Common myeloid progenitor, CD34-positive (primary cell): ENCODE data around the gene ACSL6.

Experiments
- CTCF ChIA-PET: fragments of 350-600 bp; sonication (Branson Sonifier 250); formaldehyde crosslinking; loops from one replicate; lab custom pipeline; 2021; ENCODE audit warnings: antibody characterized with exemption; lab: Charles Lee
- POLR2A ChIA-PET: fragments of 350-600 bp; sonication (Branson Sonifier 250); formaldehyde crosslinking; loops from one replicate; lab custom pipeline; 2021; ENCODE audit warnings: antibody characterized with exemption; lab: Charles Lee
- DNase-seq, 3 donors: peaks; one replicate each; pipeline versions ENCODE4 v3.0.0 to v3.0.0-alpha.2; 2013
- H3K27ac ChIP-seq, 2 experiments: 1 replicate in 1 of 2; 2 replicates in 1 of 2; pipeline ENCODE4 v1.7.0; 2013; ENCODE audit warnings: inconsistent platforms in 2 of 2, low read length in 2 of 2, mild to moderate bottlenecking in 2 of 2, low read depth in 1 of 2, moderate library complexity in 1 of 2; ENCODE audit not compliant: severe bottlenecking in 2 of 2, insufficient read depth in 1 of 2, poor library complexity in 1 of 2
- H3K27me3 ChIP-seq, 5 experiments: replicated peaks in 2 of 5; 1 replicate in 3 of 5; 2 replicates in 2 of 5; pipeline versions ENCODE4 v1.6.1 to v1.7.0; 2013; ENCODE audit warnings: low read length in 4 of 5, mild to moderate bottlenecking in 2 of 5, moderate library complexity in 2 of 5, inconsistent platforms in 1 of 5; ENCODE audit not compliant: insufficient read depth in 5 of 5, control insufficient read depth in 4 of 5
- H3K36me3 ChIP-seq, 4 experiments: 1 replicate in 2 of 4; 2 replicates in 2 of 4; pipeline versions ENCODE4 v1.6.1 to v1.7.0; 2013; ENCODE audit warnings: low read length in 3 of 4, control low read depth in 1 of 4, mild to moderate bottlenecking in 1 of 4; ENCODE audit not compliant: control insufficient read depth in 4 of 4, insufficient read depth in 4 of 4
- H3K4me1 ChIP-seq, 4 experiments: 1 replicate in 3 of 4; 2 replicates in 1 of 4; pipeline versions ENCODE4 v1.6.1 to v1.7.1; 2013; ENCODE audit warnings: low read length in 3 of 4, mild to moderate bottlenecking in 3 of 4, control low read depth in 1 of 4, inconsistent platforms in 1 of 4, moderate library complexity in 1 of 4; ENCODE audit not compliant: control insufficient read depth in 4 of 4, insufficient read depth in 4 of 4; ENCODE audit errors: control extremely low read depth in 1 of 4
- H3K4me3 ChIP-seq, 7 experiments: 1 replicate in 4 of 7; 2 replicates in 3 of 7; pipeline versions ENCODE4 v1.5.1 to v1.7.0; 2013; ENCODE audit warnings: mild to moderate bottlenecking in 7 of 7, low read length in 6 of 7, moderate library complexity in 6 of 7, inconsistent platforms in 2 of 7, low read depth in 2 of 7, control low read depth in 1 of 7; ENCODE audit not compliant: insufficient read depth in 4 of 7, control insufficient read depth in 1 of 7; ENCODE audit errors: extremely low read depth in 1 of 7
- H3K9me3 ChIP-seq, 5 experiments: 1 replicate in 4 of 5; 2 replicates in 1 of 5; pipeline versions ENCODE4 v1.6.1 to v1.7.1; 2013; ENCODE audit warnings: low read length in 4 of 5, mild to moderate bottlenecking in 2 of 5, inconsistent platforms in 1 of 5, low read depth in 1 of 5, moderate library complexity in 1 of 5; ENCODE audit not compliant: control insufficient read depth in 4 of 5, insufficient read depth in 2 of 5; ENCODE audit errors: control extremely low read depth in 1 of 5
- WGBS: methylation state at CpG from one replicate; pipeline ENCODE4 v1.1.5; 2013; ENCODE audit not compliant: insufficient coverage; 5-methylcytosine and 5-hydroxymethylcytosine counted together

The ACSL6 gene

GRCh38 chr5:132026516-132027008 lies 15.1 kb upstream of the ACSL6 start:
- ChIA-PET CTCF (no interaction called here), POLR2A (no interaction called here)
- Histone ChIP-seq H3K27me3 (peaks cover 0 to 1% (median 0%) of the 10 kb centered on the region in 5 experiments), H3K4me3 (no peak overlapping the region), H3K27ac (no peak overlapping the region), H3K36me3 (no peaks in the 10 kb centered on the region), H3K4me1 (no peaks in the 10 kb centered on the region), H3K9me3 (no peaks in the 10 kb centered on the region)
- WGBS: 83% methylated on average over 2 of the region's 5 CpGs
- DNase-seq: no peak

- ChIA-PET POLR2A (no interaction called here), CTCF (no interaction called here)
- Histone ChIP-seq H3K36me3 (no peaks in the 10 kb centered on the region), H3K27me3 (peaks cover 0 to 7% (median 0%) of the 10 kb centered on the region in 5 experiments), H3K4me3 (no peak overlapping the region), H3K9me3 (no peaks in the 10 kb centered on the region), H3K4me1 (no peaks in the 10 kb centered on the region), H3K27ac (no peak overlapping the region)
- 98% methylated on average over 7 of the region's 7 CpGs for WGBS
- DNase-seq: no peak
Observed at GRCh38 chr5:132025403-132025971, 14.0 kb upstream of the ACSL6 start.

GRCh38 chr5:132024789-132025402 lies 13.4 kb upstream of the ACSL6 start:
- no peak overlapping the region for H3K27ac ChIP-seq
- 90% methylated on average over 7 of the region's 8 CpGs for WGBS
- ChIA-PET CTCF (no interaction called here), POLR2A (no interaction called here)
- DNase-seq: no peak
- no peaks in the 10 kb centered on the region for H3K9me3 ChIP-seq
- no peaks in the 10 kb centered on the region for H3K4me1 ChIP-seq
- peaks cover 0 to 7% (median 0%) of the 10 kb centered on the region in 5 experiments for H3K27me3 ChIP-seq
- H3K4me3 ChIP-seq: no peak overlapping the region
- no peaks in the 10 kb centered on the region for H3K36me3 ChIP-seq

GRCh38 chr5:132024117-132024435 lies 12.6 kb upstream of the ACSL6 start:
- 100% methylated on average over 1 of the region's 4 CpGs for WGBS
- ChIA-PET CTCF (interaction anchor here (1.0 to 1.2 kb wide), 3 partner anchors 9 to 14 kb away, joined by 3 read pairs; partner anchors contain the start of gene ACSL6), POLR2A (no interaction called here)
- H3K4me3 ChIP-seq: no peak overlapping the region
- no peaks in the 10 kb centered on the region for H3K36me3 ChIP-seq
- DNase-seq: no peak
- H3K27ac ChIP-seq: no peak overlapping the region
- peaks cover 0 to 11% (median 0%) of the 10 kb centered on the region in 5 experiments for H3K27me3 ChIP-seq
- H3K9me3 ChIP-seq: no peaks in the 10 kb centered on the region
- H3K4me1 ChIP-seq: no peaks in the 10 kb centered on the region

- H3K9me3 ChIP-seq: no peaks in the 10 kb centered on the region
- H3K36me3 ChIP-seq: no peaks in the 10 kb centered on the region
- ChIA-PET POLR2A (no interaction called here), CTCF (interaction anchor here (1.0 to 1.2 kb wide), 3 partner anchors 8 to 14 kb away, joined by 3 read pairs; partner anchors contain the start of gene ACSL6)
- H3K27me3 ChIP-seq: peaks cover 0 to 11% (median 0%) of the 10 kb centered on the region in 5 experiments
- H3K4me3 ChIP-seq: no peak overlapping the region
- H3K27ac ChIP-seq: no peak overlapping the region
- 81% methylated on average over 3 of the region's 5 CpGs for WGBS
- H3K4me1 ChIP-seq: no peaks in the 10 kb centered on the region
- no peak for DNase-seq
Observed at GRCh38 chr5:132023258-132024116, 12.0 kb upstream of the ACSL6 start.

- ChIA-PET POLR2A (no interaction called here), CTCF (no interaction called here)
- H3K4me1 ChIP-seq: peaks cover 2 to 7% (median 6%) of the 10 kb centered on the region in 4 experiments
- WGBS: 100% methylated on average over 2 of the region's 2 CpGs
- no peak overlapping the region for H3K27ac ChIP-seq
- no peak overlapping the region for H3K4me3 ChIP-seq
- DNase-seq: no peak
- peaks cover 0 to 11% (median 0%) of the 10 kb centered on the region in 5 experiments for H3K27me3 ChIP-seq
- H3K9me3 ChIP-seq: no peaks in the 10 kb centered on the region
- H3K36me3 ChIP-seq: no peaks in the 10 kb centered on the region
Observed at GRCh38 chr5:132022737-132023136, 11.3 kb upstream of the ACSL6 start.
